A549 treated with CORT108297 at 1 μM for 4 hours (cell line): Measurements from ENCODE around the gene HOMER2. TPM values are rescaled to one million over a fixed set of nuclear protein-coding genes. Genes with fewer than 3 reads are reported as not detected.

Source experiments
- total RNA-seq: library from RNA; stranded (reverse); fragments of 200-300 nt; extraction: Qiagen RNA extraction; gene quantifications from 5 replicates; pipeline ENCODE4 v1.2.3, GENCODE V29; 2022

HOMER2 gene
- 10.9 to 12.9 TPM (median 12.5 TPM) in 5 replicates for total RNA-seq

DNA sequence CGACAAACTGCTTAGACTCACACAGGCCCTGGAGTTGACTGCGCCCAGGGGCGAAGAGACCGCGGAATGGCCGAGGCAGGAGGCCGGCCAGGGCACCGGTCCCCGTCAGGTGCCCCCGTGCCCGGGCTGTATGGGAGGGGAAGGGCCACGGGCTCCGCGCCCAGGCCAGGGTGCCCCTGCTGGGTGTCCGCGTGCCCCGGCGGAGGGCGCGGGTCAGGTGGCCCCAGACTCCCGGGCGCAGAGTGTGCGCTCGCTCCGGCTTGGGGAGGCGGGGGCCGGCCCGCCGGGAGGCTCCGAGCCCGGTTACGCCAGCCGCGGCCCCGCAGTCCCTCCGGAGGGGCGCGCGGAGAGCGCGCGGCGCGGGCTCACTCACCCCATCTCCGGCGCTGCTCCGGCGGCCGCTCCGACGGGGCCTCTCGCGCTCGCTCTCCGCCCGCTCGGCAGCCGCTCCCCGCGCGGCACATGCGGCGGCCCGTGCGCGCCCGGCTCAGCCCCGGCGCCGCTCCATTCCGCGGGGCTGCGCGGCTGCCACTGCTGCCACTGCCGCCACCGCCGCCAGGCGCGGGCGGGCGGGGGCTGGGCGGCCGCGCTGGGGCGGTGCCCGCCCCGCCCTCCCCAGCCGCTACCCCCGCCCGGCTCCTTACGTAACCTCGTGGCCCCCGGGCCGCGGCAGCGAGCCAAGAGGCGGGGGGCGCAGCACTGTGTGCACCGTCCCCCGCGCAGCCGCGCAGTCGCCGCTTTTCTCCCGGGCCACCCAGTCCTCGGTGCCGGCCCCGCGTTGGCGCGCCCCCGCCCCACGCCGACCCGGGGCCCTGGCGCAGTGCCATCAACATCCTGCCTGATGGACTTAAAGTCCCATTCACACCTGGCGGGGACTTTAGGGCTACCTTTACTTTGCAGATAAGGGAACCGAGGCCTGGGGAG lies at the start of gene HOMER2:
HOMER2 (minus strand) TSS at position 563 of the 924 bp plus-strand sequence; CDS start at position 378, 185 bp downstream.

GRCh38 chr15:82985688-82986441 lies 33.3 kb upstream of the HOMER2 start, which contains the start of gene RAMAC:
Gene RAMAC, plus strand, starts transcription at chr15:82986210. Its CDS starts 2,809 bp downstream, at chr15:82989019.

GRCh38 chr15:82809308-82810060 lies 143.0 kb downstream of the HOMER2 start, which contains the start of gene WHAMM:
Gene WHAMM, plus strand, starts transcription at chr15:82809628. Its CDS starts 99 bp downstream, at chr15:82809727.

GRCh38 chr15:82805994-82806406 lies 146.5 kb downstream of the HOMER2 start, which contains the start of gene FSD2:
Gene FSD2, minus strand, starts transcription at chr15:82806069. Its CDS starts 18,679 bp downstream, at chr15:82787390.

Other genes starting within 250 kb of the HOMER2 start
- gene AP3B2, start 242.8 kb downstream of the HOMER2 start, total RNA-seq, result 0.57 to 0.94 TPM (median 0.74 TPM) in 5 replicates
- gene FSD2, start 146.7 kb downstream of the HOMER2 start, total RNA-seq, result not detected in 5 replicates
- gene WHAMM, start 143.1 kb downstream of the HOMER2 start, total RNA-seq, result 5.7 to 7.1 TPM (median 6.9 TPM) in 5 replicates
- gene RAMAC, start 33.5 kb upstream of the HOMER2 start, total RNA-seq, result 40.4 to 62.1 TPM (median 41.8 TPM) in 5 replicates
- 39.8 to 47.8 TPM (median 46.5 TPM) in 5 replicates for gene C15orf40, start 58.9 kb upstream of the HOMER2 start, total RNA-seq
- gene BTBD1, start 114.5 kb upstream of the HOMER2 start, total RNA-seq, result 50.1 to 62.9 TPM (median 53.7 TPM) in 5 replicates
- gene TM6SF1, start 154.9 kb upstream of the HOMER2 start, total RNA-seq, result 0.07 to 0.38 TPM (median 0.08 TPM) in 3 of 5 replicates, not detected in the others